Pancreas (tissue), 10 donors: ENCODE results near the gene PFDN2. TPM values are rescaled to one million over a fixed set of nuclear protein-coding genes. Genes with fewer than 3 reads are reported as not detected.

Experiments used
- ATAC-seq, 4 donors: fragments of 200-7000 bp; cut with Tn5 transposase; one replicate each; pipeline versions ENCODE4 v1.8.0 to v1.9.1; 2020; ENCODE audit warnings: mild to moderate bottlenecking in 4 of 4, moderate library complexity in 4 of 4
- DNase-seq, 6 donors: peaks; one replicate each; pipeline ENCODE4 v3.0.0-alpha.2; 2020
- FAIRE-seq: peaks from 2 replicates; lab custom pipeline; 2012; peaks lifted over from hg19 to GRCh38; lab: Jason Lieb, UNC
- H3K27ac ChIP-seq, 4 donors: fragments of 200-600 bp; sonication (generic); 1 replicate in 3 of 4; 2 replicates in 1 of 4; pipeline versions ENCODE4 v1.5.0 to v1.8.0; 2020
- H3K27me3 ChIP-seq, 4 donors: fragments of 200-600 bp; one replicate each; pipeline ENCODE4 v1.8.0; 2021
- H3K36me3 ChIP-seq, 3 donors: fragments of 200-600 bp; sonication (generic) in 1 of 3; one replicate each; pipeline versions ENCODE4 v1.5.0 to v1.8.0; 2020 to 2021
- H3K4me1 ChIP-seq, 3 donors: fragments of 200-600 bp; one replicate each; pipeline ENCODE4 v1.8.0; 2021
- H3K4me3 ChIP-seq, 4 donors: fragments of 200-600 bp; sonication (generic) in 2 of 4; one replicate each; pipeline versions ENCODE4 v1.5.0 to v1.8.0; 2020 to 2021
- H3K9me3 ChIP-seq, 4 donors: fragments of 200-600 bp; one replicate each; pipeline ENCODE4 v1.8.0; 2021
- CTCF ChIP-seq, 4 donors: fragments of 200-600 bp; sonication (generic) in 3 of 4; IDR thresholded peaks; one replicate each; pipeline versions ENCODE4 v1.5.0 to v1.8.0; 2021; ENCODE audit warnings: antibody characterized with exemption in 4 of 4
- WGBS, 2 donors: extraction: QIAGEN DNeasy Blood & Tissue Kit; methylation state at CpG; one replicate each; pipeline ENCODE4 v1.1.7; 2013; 5-methylcytosine and 5-hydroxymethylcytosine counted together
- intact Hi-C, 3 donors: fragments of 100-400 bp; cut with DNase I; formaldehyde crosslinking; loops; one replicate each; pipeline versions ENCODE4 v1.11.1 to v1.14.2; 2022
- polyA plus RNA-seq, 2 donors: library from polyadenylated mRNA; stranded (reverse); fragments of 200-250 nt; gene quantifications; one replicate each; pipeline ENCODE4 v1.2.3, GENCODE V29; 2013
- total RNA-seq, 6 donors: library from RNA; stranded (reverse); fragmentation: NEBNext Ultra II Directional in 4 of 6; extraction: Animal tissue kit (Norgen Biotek cat#: 25700) in 4 of 6; gene quantifications; one replicate each; pipeline versions ENCODE4 v1.2.1 to v1.2.4, GENCODE V29; 2021 to 2023
- donor health status: healthy with polysubstance abuse.
- donor health status: DM: no; HTN: no; CAD: no; lungs with moderate emphysema.
- donor health status: DM: no; HTN: no; CAD: no.
- donor health status: control.
- donor health status: control.
- donor health status: Bipolar disorder and iron deficiency.
- donor health status: DM: yes; HTN: yes; CAD: no.
- donor health status: DM: no; HTN: no; CAD: no.
- donor health status: DM: no; HTN: no; CAD: no.
- donor health status: DM: yes; HTN: yes; CAD: no.

PFDN2 gene
- total and polyA plus RNA-seq, 8 donors = 9.8 to 91.6 (median 18.7) TPM

- no peak for TF ChIP-seq CTCF (IDR thresholded peaks at IDR 0.05)
- Histone ChIP-seq H3K27me3 (no peaks in the 10 kb centered on the region), H3K9me3 (no peaks in the 10 kb centered on the region), H3K36me3 (no peaks in the 10 kb centered on the region), H3K4me3 (no peak overlapping the region), H3K4me1 (peaks cover 0 to 25% (median 25%) of the 10 kb centered on the region in 3 donors), H3K27ac (peak overlapping the region in 1 of 4 donors; percentile 79)
- ATAC-seq (no peak), FAIRE-seq (no peak), DNase-seq (peak in 1 of 6 donors; percentile 46)
- intact Hi-C loops = no loop called here
- WGBS, 2 donors = 91 to 96% methylated on average over 1 of the region's 1 CpG
These were observed 33.2 kb downstream of the PFDN2 start for GRCh38 chr1:161084597-161084988.

GRCh38 chr1:161083748-161084596 is 33.9 kb downstream of the PFDN2 start:
- intact Hi-C loops = no loop called here
- H3K27me3 ChIP-seq = no peaks in the 10 kb centered on the region
- no peak for TF ChIP-seq CTCF (IDR thresholded peaks at IDR 0.05)
- ATAC-seq = no peak
- H3K9me3 ChIP-seq = no peaks in the 10 kb centered on the region
- H3K36me3 ChIP-seq = no peaks in the 10 kb centered on the region
- 42 to 46% methylated on average over 10 of the region's 10 CpGs for WGBS, 2 donors
- peak overlapping the region; percentile 20 to 81 (median 62) for H3K27ac ChIP-seq
- no peak overlapping the region for H3K4me3 ChIP-seq
- DNase-seq = peak in 1 of 6 donors; percentile 23
- peaks cover 0 to 24% (median 23%) of the 10 kb centered on the region in 3 donors for H3K4me1 ChIP-seq
- FAIRE-seq = no peak

- WGBS, 2 donors = 40 to 41% methylated on average over 8 of the region's 8 CpGs
- no peak for FAIRE-seq
- no peak overlapping the region for H3K4me3 ChIP-seq
These were observed 34.7 kb downstream of the PFDN2 start for GRCh38 chr1:161082996-161083747.

GRCh38 chr1:161082483-161082882 is 35.4 kb downstream of the PFDN2 start:
- H3K36me3 ChIP-seq = no peaks in the 10 kb centered on the region
- no peak overlapping the region for H3K4me3 ChIP-seq
- H3K27me3 ChIP-seq = no peaks in the 10 kb centered on the region
- DNase-seq (no peak), FAIRE-seq (no peak), ATAC-seq (no peak)
- peak overlapping the region in 2 of 4 donors; percentile 79 to 81 for H3K27ac ChIP-seq
- intact Hi-C loops = no loop called here
- WGBS, 2 donors = 68 to 72% methylated on average over 2 of the region's 2 CpGs
- no peak for TF ChIP-seq CTCF (IDR thresholded peaks at IDR 0.05)
- H3K4me1 ChIP-seq = peaks cover 0 to 17% (median 17%) of the 10 kb centered on the region in 3 donors
- H3K9me3 ChIP-seq = no peaks in the 10 kb centered on the region

More at GRCh38 chr1:161082996-161083747, 34.7 kb downstream of the PFDN2 start:
- ATAC-seq = peak; percentile 91 to 94 (median 92)
- no peaks in the 10 kb centered on the region for H3K27me3 ChIP-seq
- TF ChIP-seq CTCF (IDR thresholded peaks at IDR 0.05) = no peak
- no peaks in the 10 kb centered on the region for H3K9me3 ChIP-seq
- peak; percentile 80 to 93 (median 88) for DNase-seq
- no peaks in the 10 kb centered on the region for H3K36me3 ChIP-seq
- H3K27ac ChIP-seq = peak overlapping the region; percentile 20 to 81 (median 62)
- intact Hi-C loops = no loop called here
- peaks cover 0 to 20% (median 20%) of the 10 kb centered on the region in 3 donors for H3K4me1 ChIP-seq
